ENCODE measurements around the gene NSUN4.
A peak's percentile ranks its signal among the peaks of the same experiment; 100 is the strongest.
"Not testable (repeated sequence)": the region's sequence is repeated elsewhere in the genome, so short reads cannot be mapped to it uniquely, and the experiment has no call there.

Gene NSUN4

GRCh38 chr1:46340404-46341221 lies at the start of gene NSUN4:
Gene NSUN4, plus strand, starts transcription at chr1:46340807. Its CDS starts 20 bp downstream, at chr1:46340827.
- peak; percentile 68 to 83 for DNase-seq (ENCODE audit: extremely low read depth in 1 of 2, low read depth in 1 of 2)

GRCh38 chr1:46295306-46295705 lies 45.3 kb upstream of the NSUN4 start:
- DNase-seq (ENCODE audit: extremely low read depth in 1 of 2, low read depth in 1 of 2): no peak

- DNase-seq (ENCODE audit: extremely low read depth in 1 of 2, low read depth in 1 of 2): no peak
These were observed 42.2 kb upstream of the NSUN4 start for GRCh38 chr1:46298387-46298786.

GRCh38 chr1:46300673-46301405 lies 39.8 kb upstream of the NSUN4 start:
- no peak for DNase-seq (ENCODE audit: extremely low read depth in 1 of 2, low read depth in 1 of 2)

GRCh38 chr1:46301406-46301807 lies 39.2 kb upstream of the NSUN4 start:
- no peak for DNase-seq (ENCODE audit: extremely low read depth in 1 of 2, low read depth in 1 of 2)

GRCh38 chr1:46301808-46302640 lies 38.6 kb upstream of the NSUN4 start:
- peak; percentile 27 to 32 for DNase-seq (ENCODE audit: extremely low read depth in 1 of 2, low read depth in 1 of 2)

- peak in 1 of 2 donors; percentile 13 for DNase-seq (ENCODE audit: extremely low read depth in 1 of 2, low read depth in 1 of 2)
These were observed 38.0 kb upstream of the NSUN4 start for GRCh38 chr1:46302641-46303037.

GRCh38 chr1:46303038-46303871 lies 37.4 kb upstream of the NSUN4 start, which contains the start of the genes LRRC41 and UQCRH:
Gene LRRC41, minus strand, starts transcription at chr1:46303616. Its CDS starts 294 bp downstream, at chr1:46303322.
Gene UQCRH, plus strand, starts transcription at chr1:46303698. Its CDS starts 69 bp downstream, at chr1:46303767.
- DNase-seq (ENCODE audit: extremely low read depth in 1 of 2, low read depth in 1 of 2): peak; percentile 80 to 86

GRCh38 chr1:46303872-46304326 lies 36.7 kb upstream of the NSUN4 start:
- DNase-seq (ENCODE audit: extremely low read depth in 1 of 2, low read depth in 1 of 2): no peak

- no peak for DNase-seq (ENCODE audit: extremely low read depth in 1 of 2, low read depth in 1 of 2)
These were observed 34.5 kb upstream of the NSUN4 start for GRCh38 chr1:46306159-46306530.

GRCh38 chr1:46309401-46310159 lies 31.0 kb upstream of the NSUN4 start:
- DNase-seq (ENCODE audit: extremely low read depth in 1 of 2, low read depth in 1 of 2): no peak

- DNase-seq (ENCODE audit: extremely low read depth in 1 of 2, low read depth in 1 of 2): no peak
These were observed 30.3 kb upstream of the NSUN4 start for GRCh38 chr1:46310321-46310720.

- DNase-seq (ENCODE audit: extremely low read depth in 1 of 2, low read depth in 1 of 2): no peak
These were observed 24.8 kb upstream of the NSUN4 start for GRCh38 chr1:46315669-46316403.

GRCh38 chr1:46317323-46317722 lies 23.3 kb upstream of the NSUN4 start:
- no peak for DNase-seq (ENCODE audit: extremely low read depth in 1 of 2, low read depth in 1 of 2)

GRCh38 chr1:46319301-46319700 lies 21.3 kb upstream of the NSUN4 start:
- not testable (repeated sequence) for DNase-seq (ENCODE audit: extremely low read depth in 1 of 2, low read depth in 1 of 2)

GRCh38 chr1:46319960-46320914 lies 20.4 kb upstream of the NSUN4 start:
- not testable (repeated sequence) for DNase-seq (ENCODE audit: extremely low read depth in 1 of 2, low read depth in 1 of 2)

- DNase-seq (ENCODE audit: extremely low read depth in 1 of 2, low read depth in 1 of 2): not testable (repeated sequence)
These were observed 18.4 kb upstream of the NSUN4 start for GRCh38 chr1:46322191-46322590.

Data from stimulated activated CD8-positive, alpha-beta memory T cell treated with anti-CD3 and anti-CD28 coated beads, Interleukin-7, amount 100 ng/mL, for 48 hours (primary cell).